ENCODE data around the gene UBIAD1. TPM values are rescaled to one million over a fixed set of nuclear protein-coding genes. Genes with fewer than 3 reads are reported as not detected.

UBIAD1 gene
- total and polyA plus RNA-seq, 2 of the 4 experiments (the other 2 are of a cell fraction) = 6.3 to 9.5 TPM

DNA sequence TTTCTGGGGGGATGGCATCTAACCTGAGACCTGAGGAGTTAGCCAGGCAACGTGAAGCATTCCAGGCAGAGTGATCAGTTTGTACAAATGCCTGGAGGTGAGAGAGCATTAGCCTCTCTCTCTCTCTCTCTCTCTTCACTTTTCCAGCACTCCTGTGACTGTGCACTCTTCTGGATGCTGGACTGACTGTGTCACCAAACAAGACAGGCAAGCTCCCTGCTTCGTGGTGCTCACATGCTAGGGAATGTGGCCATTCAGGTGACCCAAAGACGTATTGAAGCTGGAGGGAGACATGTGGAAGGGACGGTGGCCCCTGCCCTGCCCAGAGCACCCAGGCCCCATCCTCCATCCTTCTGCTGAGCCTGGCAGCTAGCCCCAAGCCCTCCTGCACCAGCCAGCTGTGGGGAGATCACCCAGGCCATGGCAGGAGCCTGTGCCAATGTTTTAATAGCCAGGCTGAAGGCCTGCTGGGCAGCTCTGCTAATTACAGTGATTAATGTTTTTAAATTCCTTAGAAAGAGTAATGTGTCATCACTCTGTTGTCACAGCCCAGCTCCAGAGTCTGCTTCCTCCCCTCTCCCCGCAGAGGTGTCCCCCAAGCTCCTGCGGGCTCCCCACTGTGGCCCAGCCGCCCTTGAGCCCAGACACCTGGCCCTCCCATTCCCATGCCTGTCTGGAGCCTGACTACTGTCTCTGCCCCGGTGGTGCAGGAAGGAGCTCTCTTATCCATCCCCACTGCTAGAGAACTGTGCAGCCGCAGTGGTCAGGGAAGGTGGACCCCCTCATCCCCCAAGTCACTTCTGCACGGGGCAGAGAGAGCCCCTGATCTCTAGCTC, 48.9 kb downstream of the UBIAD1 start:
- H3K4ac ChIP-seq (ENCODE audit: low read depth, low read length) = no peak overlapping the region
- H2BK5ac ChIP-seq (ENCODE audit: low read depth, low read length, poor library complexity, severe bottlenecking) = no peak overlapping the region
- no peaks in the 10 kb centered on the region for H3K9me1 ChIP-seq (ENCODE audit: insufficient read depth, low read length)
- dilution Hi-C loops (cut with HindIII; ENCODE audit: low sequenced_read_pairs, unreplicated experiment) (no loop called here), in situ Hi-C loops (cut with MboI; ENCODE audit: low sequenced_read_pairs) (no loop called here), intact Hi-C loops (cut with micrococcal nuclease) (no loop called here)
- ChIA-PET POLR2A (ENCODE audit: unreplicated experiment) (no interaction called here), CTCF (no interaction called here)
- no peaks in the 10 kb centered on the region for H3K36me3 ChIP-seq (ENCODE audit: control insufficient read depth, insufficient read depth, low read length)
- no TSS peak for BruUV-seq (replicated peaks)
- no peak overlapping the region for H2AK9ac ChIP-seq (replicated peaks; ENCODE audit: low read depth, low read length, poor library complexity)
- H2BK120ac ChIP-seq (ENCODE audit: low read depth, low read length) = no peak overlapping the region
- no peak overlapping the region for H4K91ac ChIP-seq (ENCODE audit: insufficient read depth, low read depth, low read length)
- H4K8ac ChIP-seq (ENCODE audit: low read depth in 2 of 2, low read length in 2 of 2) = no peak overlapping the region
- no peak overlapping the region for H3K27ac ChIP-seq (ENCODE audit: insufficient read depth, low read length)
- no peak overlapping the region for H4K5ac ChIP-seq (ENCODE audit: low read depth, low read length)
- H3K4me1 ChIP-seq (ENCODE audit: control insufficient read depth, insufficient read depth, low read length) = no peaks in the 10 kb centered on the region
- no peak overlapping the region for H3K56ac ChIP-seq (ENCODE audit: extremely low read depth, insufficient read depth, low read length)
- peaks cover 16% of the 10 kb centered on the region; the same call in 1 of the 2 replicates for H3K27me3 ChIP-seq (ENCODE audit: control insufficient read depth, insufficient read depth, low read length)
- 57% methylated on average over 1 of the region's 10 CpGs; no CpG with 5 or more reads in 1 of the 2 experiments for WGBS, 2 experiments (ENCODE audit: extremely low coverage in 2 of 2, insufficient read length in 1 of 2)
- H3K79me1 ChIP-seq (ENCODE audit: low read depth in 1 of 2, low read length in 2 of 2) = no peaks in the 10 kb centered on the region
- H3K14ac ChIP-seq (replicated peaks; ENCODE audit: low read depth, low read length) = no peak overlapping the region
- H3K9ac ChIP-seq (ENCODE audit: low read depth, low read length) = no peak overlapping the region
- DNase-seq (no peak), ATAC-seq (ENCODE audit: low read depth) (no peak)
- no peak overlapping the region for H3K18ac ChIP-seq (ENCODE audit: low read depth, low read length)
- H3K4me3 ChIP-seq (ENCODE audit: insufficient read depth, low read depth, low read length) = no peak overlapping the region
- H3K23ac ChIP-seq (ENCODE audit: low read depth, low read length) = no peak overlapping the region
- no peak overlapping the region for H3K4me2 ChIP-seq (ENCODE audit: low read depth, low read length)
- no peak overlapping the region for H2AK5ac ChIP-seq (ENCODE audit: low read depth, low read length)
- H2BK15ac ChIP-seq (ENCODE audit: low read depth, low read length) = no peak overlapping the region
- no peaks in the 10 kb centered on the region for H4K20me1 ChIP-seq (ENCODE audit: insufficient read depth, low read length)
- H3K9me3 ChIP-seq (ENCODE audit: control insufficient read depth, insufficient read depth, low read length) = no peaks in the 10 kb centered on the region
- H2BK20ac ChIP-seq (ENCODE audit: low read depth, low read length) = no peak overlapping the region
- H2AFZ ChIP-seq (replicated peaks; ENCODE audit: low read length, poor library complexity) = no peak overlapping the region
- TF ChIP-seq BHLHE40 (IDR thresholded peaks at IDR 0.05; ENCODE audit: low read depth, low read length) (no peak), MAZ (IDR thresholded peaks at IDR 0.05; ENCODE audit: borderline replicate concordance, low read depth, low read length) (no peak), CEBPB (IDR thresholded peaks at IDR 0.05; ENCODE audit: low read depth, low read length) (no peak), CHD1 (IDR thresholded peaks at IDR 0.05; ENCODE audit: low read depth, low read length) (no peak), RCOR1 (IDR thresholded peaks at IDR 0.05; ENCODE audit: insufficient replicate concordance, low read length) (no peak), NFE2L2 (IDR thresholded peaks at IDR 0.05; ENCODE audit: low read depth, low read length) (no peak), FOS (IDR thresholded peaks at IDR 0.05; ENCODE audit: low read depth, low read length) (no peak), MXI1 (IDR thresholded peaks at IDR 0.05; ENCODE audit: borderline replicate concordance, low read depth, low read length) (no peak), MAFK (IDR thresholded peaks at IDR 0.05; ENCODE audit: low read depth, low read length) (no peak), RAD21 (IDR thresholded peaks at IDR 0.05; ENCODE audit: low read length) (no peak), SMC3 (IDR thresholded peaks at IDR 0.05; ENCODE audit: low read depth, low read length) (no peak), POLR2A (IDR thresholded peaks at IDR 0.05; ENCODE audit: low read depth, low read length) (no peak)
- TF ChIP-seq, protein P1, sequence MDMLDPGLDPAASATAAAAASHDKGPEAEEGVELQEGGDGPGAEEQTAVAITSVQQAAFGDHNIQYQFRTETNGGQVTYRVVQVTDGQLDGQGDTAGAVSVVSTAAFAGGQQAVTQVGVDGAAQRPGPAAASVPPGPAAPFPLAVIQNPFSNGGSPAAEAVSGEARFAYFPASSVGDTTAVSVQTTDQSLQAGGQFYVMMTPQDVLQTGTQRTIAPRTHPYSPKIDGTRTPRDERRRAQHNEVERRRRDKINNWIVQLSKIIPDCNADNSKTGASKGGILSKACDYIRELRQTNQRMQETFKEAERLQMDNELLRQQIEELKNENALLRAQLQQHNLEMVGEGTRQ (IDR thresholded peaks at IDR 0.05; ENCODE audit: low read depth, low read length) = no peak
- TF ChIP-seq, protein P2, sequence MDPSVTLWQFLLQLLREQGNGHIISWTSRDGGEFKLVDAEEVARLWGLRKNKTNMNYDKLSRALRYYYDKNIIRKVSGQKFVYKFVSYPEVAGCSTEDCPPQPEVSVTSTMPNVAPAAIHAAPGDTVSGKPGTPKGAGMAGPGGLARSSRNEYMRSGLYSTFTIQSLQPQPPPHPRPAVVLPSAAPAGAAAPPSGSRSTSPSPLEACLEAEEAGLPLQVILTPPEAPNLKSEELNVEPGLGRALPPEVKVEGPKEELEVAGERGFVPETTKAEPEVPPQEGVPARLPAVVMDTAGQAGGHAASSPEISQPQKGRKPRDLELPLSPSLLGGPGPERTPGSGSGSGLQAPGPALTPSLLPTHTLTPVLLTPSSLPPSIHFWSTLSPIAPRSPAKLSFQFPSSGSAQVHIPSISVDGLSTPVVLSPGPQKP (IDR thresholded peaks at IDR 0.05; ENCODE audit: borderline replicate concordance, low read depth, low read length) = no peak
- TF ChIP-seq, protein P3, sequence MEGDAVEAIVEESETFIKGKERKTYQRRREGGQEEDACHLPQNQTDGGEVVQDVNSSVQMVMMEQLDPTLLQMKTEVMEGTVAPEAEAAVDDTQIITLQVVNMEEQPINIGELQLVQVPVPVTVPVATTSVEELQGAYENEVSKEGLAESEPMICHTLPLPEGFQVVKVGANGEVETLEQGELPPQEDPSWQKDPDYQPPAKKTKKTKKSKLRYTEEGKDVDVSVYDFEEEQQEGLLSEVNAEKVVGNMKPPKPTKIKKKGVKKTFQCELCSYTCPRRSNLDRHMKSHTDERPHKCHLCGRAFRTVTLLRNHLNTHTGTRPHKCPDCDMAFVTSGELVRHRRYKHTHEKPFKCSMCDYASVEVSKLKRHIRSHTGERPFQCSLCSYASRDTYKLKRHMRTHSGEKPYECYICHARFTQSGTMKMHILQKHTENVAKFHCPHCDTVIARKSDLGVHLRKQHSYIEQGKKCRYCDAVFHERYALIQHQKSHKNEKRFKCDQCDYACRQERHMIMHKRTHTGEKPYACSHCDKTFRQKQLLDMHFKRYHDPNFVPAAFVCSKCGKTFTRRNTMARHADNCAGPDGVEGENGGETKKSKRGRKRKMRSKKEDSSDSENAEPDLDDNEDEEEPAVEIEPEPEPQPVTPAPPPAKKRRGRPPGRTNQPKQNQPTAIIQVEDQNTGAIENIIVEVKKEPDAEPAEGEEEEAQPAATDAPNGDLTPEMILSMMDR (conservative IDR thresholded peaks at IDR 0.05; ENCODE audit: low read depth, low read length) = no peak
